Endothelial cell of umbilical vein (primary cell): ENCODE measurements around the gene ARHGAP27. TPM values are rescaled to one million over a fixed set of nuclear protein-coding genes. Genes with fewer than 3 reads are reported as not detected.
A peak's percentile ranks its signal among the peaks of the same experiment; 100 is the strongest.

Source experiments
- BruUV-seq: library from RNA; stranded (reverse); fragments of 400-500 nt; replicated peaks from 2 replicates; lab custom pipeline; 2021; lab: Mats Ljungman, UMichigan
- CTCF ChIA-PET: fragments of 300-600, 350-600 bp; sonication (Branson Sonifier 250); formaldehyde crosslinking; loops from one replicate; lab custom pipeline; 2021; ENCODE audit warnings: antibody characterized with exemption, inconsistent platforms; lab: Charles Lee
- POLR2A ChIA-PET: fragments of 300-600, 350-600 bp; sonication (Branson Sonifier 250); formaldehyde crosslinking; loops from one replicate; lab custom pipeline; 2021; ENCODE audit warnings: antibody characterized with exemption, inconsistent platforms; lab: Charles Lee
- DNase-seq: peaks from one replicate; pipeline ENCODE4 v3.0.0-alpha.2; 2011; ENCODE audit warnings: low read depth, low spot score
- FAIRE-seq: peaks from 2 replicates; lab custom pipeline; 2011; peaks lifted over from hg19 to GRCh38; lab: Jason Lieb, UNC
- H2AFZ ChIP-seq: 2 replicates; pipeline ENCODE4 v1.6.0; 2012; ENCODE audit warnings: low read depth, low read length, control low read depth, inconsistent platforms
- H3K27ac ChIP-seq: 2 replicates; pipeline ENCODE4 v1.5.1; 2011; ENCODE audit warnings: low read depth, mild to moderate bottlenecking, control low read depth, low read length, moderate library complexity; ENCODE audit not compliant: insufficient read depth
- H3K27me3 ChIP-seq, 2 experiments: 2 replicates each; pipeline versions ENCODE4 v1.6.0 to v1.6.1; 2011; ENCODE audit warnings: low read length in 2 of 2, mixed read lengths in 1 of 2; ENCODE audit not compliant: control insufficient read depth in 2 of 2, insufficient read depth in 2 of 2
- H3K36me3 ChIP-seq, 2 experiments: 2 replicates in 1 of 2; 3 replicates in 1 of 2; pipeline ENCODE4 v1.5.1; 2011; ENCODE audit warnings: low read length in 2 of 2, mild to moderate bottlenecking in 1 of 2, moderate library complexity in 1 of 2; ENCODE audit not compliant: control insufficient read depth in 2 of 2, insufficient read depth in 2 of 2; ENCODE audit errors: extremely low read depth in 1 of 2
- H3K4me1 ChIP-seq: 3 replicates; pipeline ENCODE4 v1.5.1; 2011; ENCODE audit warnings: mild to moderate bottlenecking, low read length; ENCODE audit not compliant: control insufficient read depth, insufficient read depth; ENCODE audit errors: extremely low read depth
- H3K4me2 ChIP-seq: 2 replicates; pipeline ENCODE4 v1.6.1; 2011; ENCODE audit warnings: low read length, control low read depth, mixed read lengths; ENCODE audit not compliant: insufficient read depth
- H3K4me3 ChIP-seq, 3 experiments: fragments of 200-600 bp in 1 of 3; sonication (generic), shearing (Covaris generic) in 1 of 3; replicated peaks in 1 of 3; 2 replicates each; pipeline ENCODE4 v1.5.1; 2011 to 2016; ENCODE audit warnings: control low read depth in 3 of 3, low read length in 3 of 3, mild to moderate bottlenecking in 2 of 3, inconsistent platforms in 1 of 3, low read depth in 1 of 3, moderate library complexity in 1 of 3; ENCODE audit not compliant: insufficient read depth in 1 of 3
- H3K79me2 ChIP-seq: 2 replicates; pipeline ENCODE4 v1.6.0; 2012; ENCODE audit warnings: low read length, inconsistent platforms; ENCODE audit not compliant: control insufficient read depth, insufficient read depth
- H3K9ac ChIP-seq: replicated peaks from 2 replicates; pipeline ENCODE3; 2011; ENCODE audit warnings: low read length, control low read depth; ENCODE audit not compliant: insufficient read depth; ENCODE audit errors: extremely low read depth
- H3K9me1 ChIP-seq: replicated peaks from 3 replicates; pipeline ENCODE4 v1.6.0; 2011; ENCODE audit warnings: mild to moderate bottlenecking, low read length; ENCODE audit not compliant: control insufficient read depth, insufficient read depth; ENCODE audit errors: extremely low read depth
- H3K9me3 ChIP-seq: replicated peaks from 2 replicates; pipeline ENCODE4 v1.5.1; 2012; ENCODE audit warnings: low read length, inconsistent platforms; ENCODE audit not compliant: control insufficient read depth, insufficient read depth
- H4K20me1 ChIP-seq: replicated peaks from 2 replicates; pipeline ENCODE3; 2011; ENCODE audit warnings: mild to moderate bottlenecking, low read length; ENCODE audit not compliant: control insufficient read depth, insufficient read depth; ENCODE audit errors: extremely low read depth
- EZH2 ChIP-seq: IDR thresholded peaks from 2 replicates; pipeline ENCODE4 v1.6.1; 2012; ENCODE audit warnings: borderline replicate concordance, low read depth, mild to moderate bottlenecking, moderate library complexity, low read length, inconsistent platforms; ENCODE audit not compliant: severe bottlenecking
- FOS ChIP-seq: IDR thresholded peaks from 2 replicates; pipeline ENCODE4 v1.6.1; 2011; ENCODE audit warnings: mild to moderate bottlenecking, low read length, moderate library complexity, borderline replicate concordance; ENCODE audit not compliant: insufficient read depth
- GATA2 ChIP-seq: IDR thresholded peaks from 2 replicates; pipeline ENCODE4 v1.7.0; 2011; ENCODE audit warnings: low read depth, mild to moderate bottlenecking, moderate library complexity, mixed read lengths, low read length; ENCODE audit not compliant: insufficient read length, insufficient read depth
- JUN ChIP-seq: IDR thresholded peaks from 2 replicates; pipeline ENCODE4 v1.6.1; 2011; ENCODE audit warnings: borderline replicate concordance, low read depth; ENCODE audit not compliant: insufficient read length, insufficient read depth
- MAX ChIP-seq: IDR thresholded peaks from 2 replicates; pipeline ENCODE4 v1.6.1; 2011; ENCODE audit not compliant: insufficient read depth, insufficient read length
- MYC ChIP-seq: IDR thresholded peaks from one replicate; pipeline ENCODE4 v1.6.1; 2011; ENCODE audit warnings: mild to moderate bottlenecking, low read depth, low read length
- POLR2A ChIP-seq: IDR thresholded peaks from 2 replicates; pipeline ENCODE4 v1.6.1; 2012; ENCODE audit warnings: low read depth, mild to moderate bottlenecking, control low read depth, low read length
- POLR2AphosphoS5 ChIP-seq: IDR thresholded peaks from 2 replicates; pipeline ENCODE4 v1.6.1; 2012; ENCODE audit warnings: low read depth, mild to moderate bottlenecking, control low read depth, low read length, moderate library complexity; ENCODE audit not compliant: insufficient read depth
- dilution Hi-C: fragments of 300-500 bp; cut with MboI; formaldehyde crosslinking; loops from one replicate; pipeline ENCODE4 v1.15.0; 2019; ENCODE audit warnings: low sequenced_read_pairs; ENCODE audit not compliant: extremely low pct_ligation_motif_present
- intact Hi-C: fragments of 100-400 bp; cut with micrococcal nuclease; formaldehyde crosslinking; loops from one replicate; pipeline ENCODE4 v1.10.0; 2022
- polyA plus RNA-seq, 4 experiments: library from polyadenylated mRNA; depleted of rRNA in 3 of 4; stranded (reverse) in 3 of 4; unstranded in 1 of 4; fragments of >200 nt; gene quantifications; 2 replicates each; pipeline versions ENCODE4 v1.2.1 to v1.2.3, GENCODE V29; 2011 to 2012; ENCODE audit warnings: missing spikeins in 1 of 4
- total RNA-seq: library from RNA; stranded (reverse); gene quantifications from 2 replicates; pipeline ENCODE4 v1.2.3, GENCODE V29; 2021
- TF ChIP-seq, protein P1 (sequence below), 2 donors: IDR thresholded peaks; 1 replicate in 1 of 2; 2 replicates in 1 of 2; pipeline ENCODE4 v1.5.1; 2011; ENCODE audit warnings: low read length in 2 of 2, mild to moderate bottlenecking in 2 of 2, moderate library complexity in 2 of 2, control low read depth in 1 of 2, inconsistent platforms in 1 of 2, low read depth in 1 of 2; ENCODE audit not compliant: insufficient read depth in 1 of 2; ENCODE audit errors: extremely low read depth in 1 of 2

Gene ARHGAP27
- total and polyA plus RNA-seq, 2 donors (not counting 3 experiments of a cell fraction or from before 2014, with no cell fraction given), result 21.0 to 47.0 TPM

DNA sequence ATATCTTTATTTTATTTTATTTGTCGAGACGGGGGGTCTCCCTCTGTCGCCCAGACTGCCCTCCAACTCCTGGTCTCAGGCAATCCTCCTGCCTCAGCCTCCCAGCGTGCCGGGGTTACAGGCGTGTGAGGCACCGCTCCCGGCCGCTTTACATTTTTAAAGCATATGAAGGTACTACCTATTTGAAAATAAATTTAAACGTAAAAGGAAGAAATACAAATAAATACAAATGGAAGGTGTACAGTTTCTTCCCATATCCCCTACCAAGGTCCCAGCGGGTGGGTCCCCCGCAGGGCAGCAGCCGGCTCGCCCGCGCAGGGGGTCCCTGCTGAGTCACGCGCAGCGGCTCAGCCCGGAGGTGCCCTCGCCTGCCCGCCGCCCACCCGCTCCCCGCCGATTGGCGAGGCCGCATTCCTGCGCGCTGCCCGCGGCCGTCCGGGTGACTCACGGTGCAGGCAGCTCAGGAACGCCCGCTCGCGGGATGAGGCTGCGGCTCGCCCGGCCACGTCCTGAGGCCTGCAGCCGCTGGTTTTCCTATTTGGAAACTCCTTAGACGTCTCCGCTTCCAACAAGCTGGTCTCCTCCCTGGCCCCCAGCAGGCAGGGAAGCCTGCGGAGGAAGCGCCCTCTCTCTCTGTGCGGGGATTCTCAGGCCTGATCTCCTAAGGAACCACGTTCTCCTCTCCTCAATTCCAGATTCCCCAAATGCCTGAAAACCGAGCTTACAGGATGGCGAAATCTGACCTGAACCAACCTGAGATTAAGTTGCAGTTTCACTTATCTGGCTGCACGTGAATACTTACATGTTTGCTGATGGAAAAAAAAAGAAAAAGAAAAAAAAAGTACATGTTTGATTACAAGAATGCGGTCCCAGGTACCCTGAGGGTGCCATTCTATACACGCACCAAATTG is 61.0 kb downstream of the ARHGAP27 start:
- FAIRE-seq (peak; percentile 98), DNase-seq (peak; percentile 93)
- Histone ChIP-seq H3K36me3 (no peaks in the 10 kb centered on the region), H3K27ac (peak overlapping the region; percentile 97), H3K79me2 (no peaks in the 10 kb centered on the region), H3K4me2 (peak overlapping the region; percentile 66), H3K4me3 (peak overlapping the region in 2 of 3 experiments; percentile 12 to 18), H3K4me1 (peaks cover 20% of the 10 kb centered on the region), H4K20me1 (no peaks in the 10 kb centered on the region), H3K9ac (peak overlapping the region; percentile 92), H3K27me3 (no peaks in the 10 kb centered on the region), H2AFZ (peak overlapping the region; percentile 63), H3K9me3 (no peaks in the 10 kb centered on the region), H3K9me1 (no peaks in the 10 kb centered on the region)
- BruUV-seq, result TSS peak; percentile 99
- ChIA-PET POLR2A (interaction anchor here (1.0 to 1.9 kb wide), 3 partner anchors 33 to 211 kb away, joined by 3 to 12 read pairs (median 4); partner anchors contain the start of gene MAP3K14), CTCF (interaction anchor here (0.7 to 7.9 kb wide), 13 partner anchors 8 to 153 kb away, joined by 3 to 67 read pairs (median 4); partner anchors contain the start of gene MAP3K14)
- intact Hi-C loops (loop anchor here (1.0 to 10.0 kb wide), 4 partner anchors 31 to 227 kb away; partner anchors contain the start of genes HEXIM1 and MAP3K14), dilution Hi-C loops (no loop called here)
- peak; percentile 98 for TF ChIP-seq FOS
- no peak for TF ChIP-seq MYC
- TF ChIP-seq JUN, result peak; percentile 35
- no peak for TF ChIP-seq EZH2
- TF ChIP-seq POLR2A, result peak; percentile 76
- TF ChIP-seq GATA2, result no peak
- no peak for TF ChIP-seq MAX
- peak; percentile 97 for TF ChIP-seq POLR2AphosphoS5
- TF ChIP-seq, protein P1, sequence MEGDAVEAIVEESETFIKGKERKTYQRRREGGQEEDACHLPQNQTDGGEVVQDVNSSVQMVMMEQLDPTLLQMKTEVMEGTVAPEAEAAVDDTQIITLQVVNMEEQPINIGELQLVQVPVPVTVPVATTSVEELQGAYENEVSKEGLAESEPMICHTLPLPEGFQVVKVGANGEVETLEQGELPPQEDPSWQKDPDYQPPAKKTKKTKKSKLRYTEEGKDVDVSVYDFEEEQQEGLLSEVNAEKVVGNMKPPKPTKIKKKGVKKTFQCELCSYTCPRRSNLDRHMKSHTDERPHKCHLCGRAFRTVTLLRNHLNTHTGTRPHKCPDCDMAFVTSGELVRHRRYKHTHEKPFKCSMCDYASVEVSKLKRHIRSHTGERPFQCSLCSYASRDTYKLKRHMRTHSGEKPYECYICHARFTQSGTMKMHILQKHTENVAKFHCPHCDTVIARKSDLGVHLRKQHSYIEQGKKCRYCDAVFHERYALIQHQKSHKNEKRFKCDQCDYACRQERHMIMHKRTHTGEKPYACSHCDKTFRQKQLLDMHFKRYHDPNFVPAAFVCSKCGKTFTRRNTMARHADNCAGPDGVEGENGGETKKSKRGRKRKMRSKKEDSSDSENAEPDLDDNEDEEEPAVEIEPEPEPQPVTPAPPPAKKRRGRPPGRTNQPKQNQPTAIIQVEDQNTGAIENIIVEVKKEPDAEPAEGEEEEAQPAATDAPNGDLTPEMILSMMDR (IDR thresholded peaks at IDR 0.05; ENCODE audit: extremely low read depth in 1 of 2, insufficient read depth in 1 of 2, low read depth in 1 of 2, low read length in 2 of 2), result peak in 1 of 2 donors; percentile 3
